CD4-positive, alpha-beta T cell treated with Interleukin-17A for 1 hour (primary cell): ENCODE data around the gene ZNF101.
"Not testable (repeated sequence)": the region's sequence is repeated elsewhere in the genome, so short reads cannot be mapped to it uniquely, and the experiment has no call there.

Experiments
- DNase-seq: peaks from one replicate; pipeline ENCODE4 v3.0.0-alpha.2; 2020

Gene ZNF101

DNA sequence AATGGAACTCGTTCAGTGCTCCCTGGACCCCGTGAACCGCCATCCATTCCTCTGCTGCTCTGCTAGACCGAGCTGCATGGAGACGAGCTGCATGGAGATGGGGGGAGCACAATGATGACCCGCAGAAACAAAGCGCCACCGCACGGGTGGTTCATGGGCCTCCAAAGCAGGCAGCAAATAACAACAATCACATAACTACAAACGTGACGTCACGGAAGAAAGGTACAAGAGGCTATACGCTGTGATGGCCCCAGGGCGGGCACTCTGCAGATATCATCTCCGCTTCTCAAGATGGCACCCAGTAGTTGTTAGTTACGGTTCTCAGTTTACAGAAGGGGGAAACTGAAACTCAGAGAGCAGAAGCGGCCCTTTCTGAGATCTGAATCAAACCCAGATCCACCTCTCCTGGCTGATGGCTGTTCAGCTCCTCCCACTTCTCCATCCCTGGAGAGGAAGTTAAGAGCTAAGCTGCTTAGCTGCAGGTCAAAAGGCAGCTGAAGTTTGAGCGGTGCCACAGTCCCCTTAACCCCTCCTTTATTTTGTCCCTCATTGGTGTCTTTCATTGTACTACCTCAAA lies 6.9 kb upstream of the ZNF101 start:
- peak; percentile 75 for DNase-seq

DNA sequence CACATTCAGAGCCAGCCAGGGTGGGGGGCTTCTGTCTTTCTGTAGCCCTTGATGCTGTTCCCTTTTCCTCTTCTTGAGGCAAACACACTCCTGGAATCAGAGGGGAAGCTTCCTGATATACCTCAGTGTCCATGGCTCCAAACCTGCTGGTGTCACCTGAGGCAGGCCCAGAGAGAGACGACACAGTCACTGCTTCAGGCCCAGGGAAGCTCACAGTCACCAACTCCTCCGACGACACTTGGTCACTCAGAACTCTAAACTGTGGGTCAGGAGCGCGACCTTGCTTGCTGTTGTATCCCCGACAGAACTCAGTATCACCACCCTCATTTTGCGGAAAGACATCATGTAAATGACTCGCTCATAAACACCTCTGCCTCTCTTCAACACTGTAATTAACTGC lies 6.3 kb upstream of the ZNF101 start:
- peak; percentile 13 for DNase-seq

DNA sequence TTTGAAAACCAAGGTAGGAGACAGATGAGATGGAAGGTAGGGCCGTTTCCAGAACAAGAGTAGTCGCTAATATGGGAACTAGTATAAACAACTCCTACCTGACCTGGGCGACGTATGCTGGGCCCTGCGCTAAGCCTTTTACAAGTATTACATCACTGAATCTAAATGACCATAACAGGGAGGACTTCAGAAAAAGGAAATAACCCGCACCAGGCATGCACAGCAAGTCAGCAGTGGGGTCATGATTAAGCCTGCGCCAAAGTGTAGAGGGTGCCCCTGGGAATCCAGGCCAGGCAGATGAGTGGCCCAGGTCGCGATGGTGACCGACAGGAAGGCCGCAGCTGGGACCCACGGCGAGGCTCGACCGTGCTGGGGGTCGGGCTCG lies 5.8 kb upstream of the ZNF101 start:
- DNase-seq, result no peak

DNA sequence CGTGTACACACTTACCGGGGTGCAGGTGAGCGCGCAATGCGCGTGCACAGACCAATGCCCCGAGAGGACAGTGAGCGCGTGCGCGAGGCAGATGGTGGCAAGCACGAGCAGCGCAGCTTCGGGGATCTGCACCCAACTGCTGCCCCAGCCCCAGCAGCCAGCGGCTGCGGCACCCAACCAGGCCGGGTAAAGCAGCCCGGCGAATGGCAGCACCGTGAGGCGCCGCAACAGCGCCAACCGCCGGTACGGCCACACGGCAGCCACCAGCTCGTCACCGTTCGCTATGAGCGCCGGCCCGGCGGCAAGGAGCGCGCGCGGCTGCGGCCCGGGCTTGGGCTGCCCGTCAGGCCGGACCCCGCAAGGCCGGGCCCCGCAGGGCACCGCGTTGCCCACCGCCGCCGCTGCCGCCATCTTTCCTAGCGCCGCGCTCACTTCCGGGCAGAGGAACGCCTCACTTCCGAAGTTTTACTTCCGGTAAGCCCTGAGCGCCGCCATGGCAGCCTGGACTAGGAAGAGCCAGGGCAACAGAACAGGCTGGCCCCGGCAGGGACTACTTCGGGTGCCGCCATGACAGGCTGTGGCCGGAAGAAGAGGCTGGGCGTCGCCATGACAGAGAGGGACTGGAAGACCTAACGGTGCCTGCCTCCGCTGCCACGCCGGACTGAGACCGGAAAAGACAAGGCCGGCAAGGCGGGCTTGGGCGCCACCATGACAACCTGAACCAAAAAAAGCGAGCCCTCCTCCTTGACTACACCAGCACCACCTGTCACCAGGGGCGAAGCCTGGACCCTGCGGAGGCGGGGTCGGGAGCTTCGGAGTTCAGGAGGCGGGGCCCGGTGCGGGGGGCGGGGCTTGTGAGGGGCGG lies 5.2 kb upstream of the ZNF101 start, which contains the start of gene ATP13A1:
TSS of gene ATP13A1 (minus strand) at position 421 of the 865 bp plus-strand sequence. CDS start at position 411, 10 bp downstream.
- DNase-seq, result peak; percentile 98

DNA sequence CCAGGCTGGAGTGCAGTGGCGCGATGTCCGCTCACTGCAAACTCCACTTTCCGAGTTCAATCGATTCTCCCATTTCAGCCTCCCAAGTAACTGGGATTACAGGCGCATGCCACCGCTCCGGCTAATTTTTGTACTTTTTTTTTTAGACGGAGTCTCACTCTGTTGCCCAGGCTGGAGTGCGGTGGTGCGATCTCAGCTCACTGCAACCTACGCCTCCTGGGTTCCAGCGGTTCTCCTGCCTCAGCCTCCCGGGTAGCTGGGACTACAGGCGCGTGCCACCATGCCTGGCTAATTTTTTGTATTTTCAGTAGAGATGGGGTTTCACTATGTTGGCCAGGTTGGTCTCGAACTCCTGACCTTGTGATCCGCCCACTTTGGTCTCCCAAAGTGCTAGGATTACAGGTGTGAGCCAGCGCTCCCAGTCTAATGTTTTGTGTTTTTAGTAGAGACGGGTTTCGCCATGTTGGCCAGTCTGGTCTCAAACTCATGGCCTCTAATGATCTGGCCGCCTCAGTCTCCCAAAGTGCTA lies 3.2 kb upstream of the ZNF101 start:
- DNase-seq, result not testable (repeated sequence)

DNA sequence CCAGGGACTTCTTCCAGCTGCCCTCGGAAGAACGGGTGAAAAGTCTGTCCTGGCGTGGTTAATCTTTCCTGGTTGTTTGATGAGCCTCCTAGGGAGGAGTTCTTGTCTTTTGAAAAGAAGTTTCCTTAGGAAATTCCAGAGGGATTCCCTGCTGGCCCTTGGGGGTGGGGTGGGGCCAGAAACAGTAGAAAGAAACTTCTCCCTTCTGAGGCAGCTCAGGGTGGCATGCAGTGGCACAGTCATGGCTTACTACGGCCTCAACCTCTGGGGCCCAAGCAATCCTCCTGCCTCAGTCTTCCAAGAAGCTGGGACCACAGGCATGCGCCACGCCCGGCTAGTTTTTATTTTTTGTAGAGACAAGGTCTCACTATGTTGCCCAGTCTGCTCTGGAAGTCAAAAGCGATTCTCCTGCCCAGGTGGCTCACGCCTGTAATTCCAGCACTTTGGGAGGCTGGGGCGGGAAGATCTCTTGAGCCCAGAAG lies 1.5 kb downstream of the ZNF101 start:
- no peak for DNase-seq

DNA sequence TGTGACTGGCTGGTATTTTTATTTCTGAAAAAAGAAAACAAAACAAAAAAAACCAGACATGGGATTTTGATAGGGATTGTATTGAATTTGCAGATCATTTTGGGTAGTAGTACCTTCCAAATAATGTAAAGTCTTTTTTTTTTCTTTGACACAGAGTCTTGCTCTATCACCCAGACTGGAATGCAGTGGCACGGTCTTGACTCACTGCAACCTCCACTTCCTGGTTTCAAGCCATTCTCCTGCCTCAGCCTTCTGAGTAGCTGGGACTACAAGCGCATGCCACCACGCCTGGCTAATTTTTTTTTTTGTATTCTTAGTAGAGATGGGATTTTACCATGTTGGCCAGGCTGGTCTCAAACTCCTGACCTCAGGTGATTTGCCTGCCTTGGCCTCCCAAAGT lies 4.2 kb downstream of the ZNF101 start:
- no peak for DNase-seq

DNA sequence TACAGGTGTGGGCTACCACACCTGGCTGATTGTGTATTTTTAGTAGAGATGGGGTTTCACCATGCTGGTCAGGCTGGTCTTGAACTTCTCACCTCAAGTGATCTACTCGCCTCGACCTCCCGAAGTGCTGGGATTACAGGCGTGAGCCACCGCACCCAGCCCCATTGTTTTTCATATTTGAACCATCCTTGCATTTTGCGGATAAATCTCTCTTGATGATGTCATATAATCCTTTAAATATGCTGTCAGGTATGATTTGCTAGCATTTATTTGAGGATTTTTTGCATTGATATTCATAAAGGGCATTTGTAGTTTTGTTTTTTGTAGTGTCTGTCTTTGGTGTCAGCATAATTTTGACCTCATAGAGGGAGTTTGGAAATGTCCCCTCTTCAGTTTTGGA lies 5.7 kb downstream of the ZNF101 start:
- DNase-seq, result no peak

DNA sequence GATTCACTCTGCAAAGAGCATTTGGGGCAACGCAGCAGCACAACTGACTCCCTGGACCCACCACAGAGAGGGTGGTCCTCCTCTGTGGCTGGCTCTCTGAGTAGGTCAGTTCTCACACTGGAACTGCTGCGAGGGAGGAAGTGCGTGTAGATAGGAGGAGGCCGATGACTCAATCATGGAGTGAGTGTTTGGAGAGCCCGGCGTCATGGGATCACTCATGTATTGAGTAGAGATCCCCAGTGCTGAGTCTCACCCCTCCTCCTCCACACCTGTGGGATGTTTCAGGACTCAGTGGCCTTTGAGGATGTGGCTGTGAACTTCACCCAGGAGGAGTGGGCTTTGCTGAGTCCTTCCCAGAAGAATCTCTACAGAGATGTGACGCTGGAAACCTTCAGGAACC lies 8.9 kb downstream of the ZNF101 start:
- DNase-seq, result no peak

DNA sequence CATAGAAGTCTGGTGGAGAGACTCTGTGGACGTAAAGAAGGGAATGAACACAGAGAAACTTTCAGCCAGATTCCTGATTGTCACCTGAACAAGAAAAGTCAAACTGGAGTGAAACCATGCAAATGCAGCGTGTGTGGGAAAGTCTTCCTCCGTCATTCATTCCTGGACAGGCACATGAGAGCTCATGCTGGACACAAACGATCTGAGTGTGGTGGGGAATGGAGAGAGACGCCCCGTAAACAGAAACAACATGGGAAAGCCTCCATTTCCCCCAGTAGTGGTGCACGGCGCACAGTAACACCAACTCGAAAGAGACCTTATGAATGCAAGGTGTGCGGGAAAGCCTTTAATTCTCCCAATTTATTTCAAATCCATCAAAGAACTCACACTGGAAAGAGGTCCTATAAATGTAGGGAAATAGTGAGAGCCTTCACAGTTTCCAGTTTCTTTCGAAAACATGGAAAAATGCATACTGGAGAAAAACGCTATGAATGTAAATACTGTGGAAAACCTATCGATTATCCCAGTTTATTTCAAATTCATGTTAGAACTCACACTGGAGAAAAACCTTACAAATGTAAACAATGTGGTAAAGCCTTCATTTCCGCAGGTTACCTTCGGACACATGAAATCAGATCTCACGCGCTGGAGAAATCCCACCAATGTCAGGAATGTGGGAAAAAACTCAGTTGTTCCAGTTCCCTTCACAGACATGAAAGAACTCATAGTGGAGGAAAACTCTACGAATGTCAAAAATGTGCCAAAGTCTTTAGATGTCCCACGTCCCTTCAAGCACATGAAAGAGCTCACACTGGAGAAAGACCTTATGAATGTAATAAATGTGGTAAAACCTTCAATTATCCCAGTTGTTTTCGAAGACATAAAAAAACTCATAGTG lies 10.8 kb downstream of the ZNF101 start:
- no peak for DNase-seq

DNA sequence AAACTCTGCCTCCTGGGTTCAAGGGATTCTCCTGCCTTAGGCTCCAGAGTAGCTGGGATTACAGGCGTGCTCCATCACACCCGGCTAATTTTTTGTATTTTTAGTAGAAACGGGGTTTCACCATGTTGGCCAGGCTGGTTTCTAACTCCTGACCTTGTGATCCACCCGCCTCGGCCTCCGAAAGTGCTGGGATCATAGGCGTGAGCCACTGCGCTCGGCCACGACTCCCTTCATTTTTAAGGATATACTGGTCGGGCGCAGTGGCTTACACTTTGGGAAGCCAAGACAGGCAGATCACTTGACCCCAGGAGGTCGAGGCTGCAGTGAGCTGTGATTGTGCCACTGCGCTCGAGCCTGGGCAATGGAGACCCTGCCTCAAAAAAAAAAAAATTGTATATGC lies 17.5 kb downstream of the ZNF101 start:
- DNase-seq, result not testable (repeated sequence)

DNA sequence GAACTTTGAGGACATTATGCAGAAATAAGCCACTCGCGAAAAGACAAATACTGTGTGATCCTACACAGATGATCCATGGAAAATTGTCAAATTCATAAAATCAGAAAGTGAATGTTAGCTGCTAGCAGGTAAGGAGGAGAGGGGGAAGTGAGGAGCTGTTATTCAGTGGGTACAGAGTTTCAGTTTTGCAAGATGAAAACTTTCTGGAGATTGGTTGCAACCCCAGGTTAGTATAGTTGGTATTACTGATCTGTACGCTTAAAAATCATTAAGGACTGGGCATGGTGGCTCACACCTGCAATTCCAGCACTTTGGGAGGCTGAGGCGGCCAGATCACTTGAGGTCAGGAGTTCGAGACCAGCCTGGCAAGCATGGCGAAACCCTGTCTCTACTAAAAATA lies 17.9 kb downstream of the ZNF101 start:
- no peak for DNase-seq

DNA sequence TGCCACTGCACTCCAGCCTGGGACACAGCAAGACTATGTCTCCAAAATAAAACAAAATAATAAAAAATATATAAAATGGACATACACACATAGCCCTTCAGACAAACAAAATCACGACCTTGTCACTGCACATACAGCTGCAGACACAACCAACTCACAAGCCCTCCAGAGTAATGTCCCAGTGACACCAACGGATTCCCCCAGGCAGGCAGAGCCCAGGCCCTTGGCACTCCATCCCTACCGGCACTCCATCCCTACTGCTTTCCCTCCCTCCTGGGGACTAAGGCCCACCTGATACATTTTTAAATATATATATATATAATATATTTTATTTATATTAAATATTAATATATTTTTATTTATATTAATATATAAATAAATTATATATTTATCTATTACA lies 18.5 kb downstream of the ZNF101 start:
- DNase-seq, result no peak

DNA sequence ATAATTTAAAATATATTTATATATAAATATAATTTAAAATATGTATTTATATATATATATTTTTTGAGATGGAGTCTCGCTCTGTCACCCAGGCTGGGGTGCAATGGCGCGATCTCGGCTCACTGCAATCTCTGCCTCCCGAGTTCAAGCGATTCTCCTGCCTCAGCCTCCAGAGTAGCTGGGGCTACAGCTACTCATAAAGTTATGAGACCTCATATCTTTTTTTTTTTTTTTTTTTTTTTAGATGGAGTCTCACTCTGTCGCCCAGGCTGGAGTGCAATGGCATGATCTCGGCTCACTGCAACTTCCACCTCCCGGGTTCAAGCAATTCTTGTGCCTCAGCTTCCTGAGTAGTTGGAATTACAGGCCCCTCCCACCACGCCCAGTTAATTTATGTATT lies 20.4 kb downstream of the ZNF101 start:
- not testable (repeated sequence) for DNase-seq

DNA sequence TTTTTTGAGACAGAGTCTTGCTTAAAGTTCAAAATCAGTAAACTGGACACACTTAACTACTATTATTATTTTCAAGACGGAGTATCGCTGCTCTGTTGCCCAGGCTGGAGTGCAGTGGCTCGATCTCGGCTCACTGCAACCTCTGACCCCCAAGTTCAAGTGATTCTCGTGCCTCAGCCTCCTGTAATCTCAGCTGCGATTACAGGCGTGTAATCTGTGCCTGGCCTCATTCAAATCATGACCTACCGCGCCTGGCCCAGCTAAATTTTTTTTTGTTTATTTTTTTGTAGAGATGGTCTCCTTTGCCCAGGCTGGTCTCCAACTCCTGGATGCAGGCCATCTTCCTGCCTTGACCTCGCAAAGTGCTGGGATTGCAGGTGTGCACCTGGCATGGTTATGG lies 23.0 kb downstream of the ZNF101 start:
- no peak for DNase-seq

DNA sequence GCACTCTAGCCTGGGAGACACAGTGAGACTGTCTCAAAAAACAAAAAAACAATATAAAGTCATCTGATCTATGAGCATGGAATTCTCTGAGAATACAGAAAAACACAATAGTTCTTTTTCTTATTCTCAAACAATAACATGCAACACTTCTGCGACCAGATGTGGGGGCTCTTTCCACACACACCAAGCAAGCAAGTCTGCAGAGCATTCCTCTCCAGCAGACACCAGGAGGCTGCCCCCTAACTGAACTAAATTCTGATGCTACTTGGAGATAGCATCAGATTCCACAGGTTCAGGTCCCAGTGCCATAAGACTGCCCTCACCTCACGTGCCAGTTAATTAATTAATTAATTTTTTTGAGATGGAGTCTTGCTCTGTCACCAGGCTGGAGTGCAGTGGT lies 27.7 kb downstream of the ZNF101 start:
- DNase-seq, result no peak

DNA sequence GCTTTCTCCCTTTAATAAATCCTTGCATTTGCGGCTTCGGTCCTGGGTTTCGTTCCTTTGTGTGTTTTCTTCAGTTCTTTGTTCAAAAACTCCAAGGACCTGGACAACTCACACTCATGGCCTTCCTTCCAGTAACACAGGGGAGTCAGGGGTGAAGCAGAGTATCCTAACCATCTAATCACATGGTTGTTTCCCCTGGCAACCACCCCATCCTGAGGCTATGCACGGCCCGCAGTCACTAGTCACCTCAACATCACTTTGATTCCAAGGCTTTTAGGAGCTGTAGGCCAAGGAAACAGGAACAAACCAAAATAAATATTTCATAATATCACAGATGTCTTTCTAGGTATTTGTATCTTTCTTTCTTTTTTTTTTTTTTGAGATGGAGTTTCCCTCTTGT lies 28.9 kb downstream of the ZNF101 start:
- no peak for DNase-seq

DNA sequence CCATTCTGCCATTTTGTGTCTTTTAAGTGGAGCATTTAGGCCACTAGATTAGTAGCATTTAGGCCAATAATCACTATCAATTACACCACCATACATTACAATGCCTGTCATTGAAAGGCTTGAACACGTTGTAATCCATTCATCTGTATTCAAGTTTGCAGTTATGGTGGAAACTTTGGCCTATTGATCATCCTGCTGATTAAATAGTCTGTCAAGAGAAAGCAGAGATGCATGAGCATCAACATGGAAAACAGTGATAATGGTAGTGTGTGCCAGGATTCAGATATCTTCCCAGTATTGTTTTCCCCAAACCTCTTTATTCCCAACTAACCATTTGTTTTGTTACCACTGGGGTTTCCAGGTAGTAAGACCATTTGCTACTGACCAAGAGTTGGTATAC lies 31.9 kb downstream of the ZNF101 start:
- not testable (repeated sequence) for DNase-seq

DNA sequence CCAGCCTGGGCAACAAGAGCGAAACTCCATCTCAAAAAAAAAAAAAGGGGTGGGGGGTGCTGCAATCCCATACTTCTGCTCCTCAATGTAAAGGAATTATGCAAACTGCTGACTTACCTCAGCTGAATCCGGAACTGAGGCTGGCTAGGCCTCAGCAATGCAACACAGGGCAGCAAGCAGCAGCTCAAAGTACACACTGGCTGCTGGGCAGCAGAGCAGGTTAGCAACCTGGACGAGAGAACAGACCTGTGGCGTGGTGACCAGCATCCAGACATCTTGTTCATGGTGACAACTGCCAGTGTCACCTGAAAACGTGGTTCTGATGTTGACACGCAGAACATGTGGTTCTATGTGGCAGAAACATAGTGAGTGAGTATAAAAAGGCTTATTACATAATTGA lies 36.2 kb downstream of the ZNF101 start:
- no peak for DNase-seq

DNA sequence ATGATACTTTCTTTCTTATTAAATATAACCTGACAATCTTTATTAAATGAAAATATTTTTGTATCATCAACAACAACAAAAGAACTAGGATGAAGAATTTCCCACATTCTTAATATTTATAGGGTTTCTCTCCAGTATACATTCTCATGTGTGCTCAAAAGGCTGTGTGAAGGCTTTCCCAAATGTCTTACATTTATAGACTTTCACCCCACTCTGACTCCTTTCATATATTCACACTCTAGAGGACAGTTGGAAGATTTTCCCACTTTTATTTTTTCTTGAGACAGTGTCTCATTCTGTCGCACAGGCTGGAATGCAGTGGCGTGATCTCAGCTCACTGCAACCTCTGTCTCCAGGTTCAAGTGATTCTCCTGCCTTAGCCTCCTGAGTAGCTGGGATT lies 41.9 kb downstream of the ZNF101 start:
- no peak for DNase-seq

DNA sequence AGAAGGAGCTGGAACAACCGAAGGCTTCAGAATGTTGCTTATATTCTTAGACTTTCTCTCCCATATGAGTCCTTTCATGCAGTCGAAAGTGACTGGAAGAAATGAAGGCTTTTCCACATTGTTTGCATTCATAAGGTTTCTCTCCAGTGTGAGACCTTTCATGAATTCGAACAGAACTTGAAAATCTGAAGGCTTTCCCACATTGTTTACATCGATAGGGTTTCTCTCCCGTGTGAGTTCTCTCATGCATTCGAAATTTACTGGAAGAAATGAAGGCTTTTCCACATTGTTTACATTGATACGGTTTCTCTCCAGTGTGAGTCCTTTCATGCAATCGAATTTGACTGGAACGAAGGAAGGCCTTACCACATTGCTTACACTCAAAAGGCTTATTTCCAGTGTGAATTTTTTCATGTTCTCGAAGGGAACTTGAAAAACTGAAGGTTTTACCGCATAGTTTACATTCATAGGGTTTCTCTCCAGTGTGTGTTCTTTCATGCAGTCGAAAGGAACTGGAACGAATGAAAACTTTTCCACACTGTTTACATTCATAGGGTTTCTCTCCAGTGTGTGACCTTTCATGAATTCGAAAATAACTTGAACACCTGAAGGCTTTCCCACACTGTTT lies 42.8 kb downstream of the ZNF101 start:
- DNase-seq, result no peak
